ENCODE measurements around the gene GTF3C5.

- no peak for TF ChIP-seq CTCF (IDR thresholded peaks at IDR 0.05; ENCODE audit: insufficient read depth, low read length, poor library complexity, severe bottlenecking)
- no peak for TF ChIP-seq EZH2phosphoT487 (conservative IDR thresholded peaks at IDR 0.05; ENCODE audit: low read length)
These were observed 28.4 kb upstream of the GTF3C5 start for GRCh38 chr9:133002147-133003070.

Data from SU-DHL-6 (cell line).